NCI-H82 treated with DMSO at 0.1 percent for 48 hours (cell line): ENCODE measurements around the gene SUOX.
"Not testable (repeated sequence)": the region's sequence is repeated elsewhere in the genome, so short reads cannot be mapped to it uniquely, and the experiment has no call there.

Experiments
- DNase-seq: peaks from one replicate; lab custom pipeline; 2025; ENCODE audit not compliant: unreplicated experiment; lab: John Stamatoyannopoulos, UW

The SUOX gene

DNA sequence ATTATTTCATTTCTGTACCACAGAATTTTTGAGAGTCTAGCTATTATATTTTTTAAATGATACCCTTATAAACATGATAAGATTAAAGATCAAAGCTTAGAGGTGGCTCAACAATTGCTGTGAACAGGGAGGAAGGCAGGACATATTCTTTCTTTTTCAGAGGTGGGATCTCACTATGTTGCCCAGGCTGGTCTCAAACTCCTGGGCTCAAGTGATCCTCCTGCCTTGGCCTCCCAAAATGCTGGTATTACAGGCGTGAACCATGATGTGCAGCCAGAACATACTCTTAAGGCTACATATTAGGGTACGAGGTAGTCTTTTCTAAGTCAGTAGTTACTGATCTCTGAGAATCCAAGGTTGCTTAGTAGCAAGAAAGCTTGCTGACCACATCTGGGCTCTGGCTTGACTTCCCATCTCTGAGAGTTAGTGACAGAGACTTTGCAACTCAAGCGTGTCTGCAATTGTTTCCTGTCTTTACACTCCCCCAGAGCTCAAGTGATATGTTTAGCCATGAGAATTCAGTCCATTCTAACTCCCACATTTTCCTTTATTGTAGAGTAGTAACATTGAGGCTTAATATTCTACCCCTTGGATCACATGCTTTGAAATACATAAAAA, 14.6 kb upstream of the SUOX start:
- no peak for DNase-seq

DNA sequence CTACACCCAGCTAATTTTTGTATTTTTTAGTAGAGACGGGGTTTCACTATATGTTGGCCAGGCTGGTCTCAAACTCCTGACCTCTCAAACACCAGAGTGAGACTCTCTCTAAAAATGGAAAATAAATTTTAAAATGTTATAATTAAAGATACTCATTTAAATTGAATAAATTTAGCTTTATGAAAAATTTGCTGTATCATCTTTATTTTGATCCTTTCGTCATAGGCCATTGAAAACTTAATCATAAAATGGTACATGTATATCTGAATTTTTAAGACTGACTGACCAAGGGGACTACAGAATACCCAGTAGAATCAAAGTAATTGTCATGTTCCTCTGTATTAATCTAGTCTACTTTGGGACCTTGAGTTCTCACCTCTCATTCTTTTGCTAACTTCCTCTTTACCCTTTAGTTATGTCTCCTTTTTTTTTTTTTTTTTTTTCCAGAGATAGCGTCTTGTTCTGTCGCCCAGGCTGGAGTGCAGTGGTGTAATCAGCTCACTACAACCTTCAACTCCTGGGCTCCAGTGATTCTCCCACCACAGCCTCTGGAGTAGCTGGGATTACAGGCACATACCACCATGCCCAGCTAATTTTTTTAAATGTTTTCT, 13.7 kb upstream of the SUOX start:
- DNase-seq: no peak

DNA sequence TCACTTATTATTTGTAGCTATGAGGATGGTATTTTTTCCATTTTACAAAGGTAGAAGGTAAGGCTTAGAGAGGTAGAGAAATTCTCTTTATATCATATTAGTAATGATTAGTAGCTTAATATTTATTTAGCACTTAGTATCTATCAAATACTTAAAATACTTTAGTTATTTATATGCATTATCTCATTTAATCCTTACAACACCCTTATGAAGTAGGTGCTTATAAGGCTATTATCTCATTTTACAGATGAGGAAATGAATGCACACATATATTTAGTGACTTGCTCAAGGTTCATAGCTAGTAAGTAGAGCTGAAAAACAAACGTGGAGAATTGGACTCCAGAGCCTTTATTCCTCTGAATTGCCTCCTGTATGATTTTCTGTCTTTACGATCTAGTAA, 12.2 kb upstream of the SUOX start:
- DNase-seq: no peak

DNA sequence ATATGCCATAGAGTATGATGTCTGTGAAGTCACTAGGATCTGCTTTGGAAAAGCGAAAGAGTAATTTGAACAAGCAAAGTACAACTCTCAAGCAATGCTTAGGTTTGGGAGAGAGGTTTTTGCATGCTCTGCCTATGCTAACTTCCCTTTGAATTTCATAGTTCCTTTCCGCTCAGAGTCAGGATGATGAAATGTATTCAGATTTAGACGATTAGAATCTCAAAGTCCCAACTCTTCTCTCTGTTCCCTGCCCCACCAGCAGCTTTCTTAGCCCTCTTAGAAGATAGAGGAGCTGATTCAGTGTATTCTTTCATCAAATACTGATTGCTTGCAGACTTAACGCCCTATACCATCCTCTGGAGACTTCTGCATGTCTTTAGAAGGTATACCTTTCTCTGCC, 11.7 kb upstream of the SUOX start:
- no peak for DNase-seq

- not testable (repeated sequence) for DNase-seq
Observed at GRCh38 chr12:55985976-55986375, 11.1 kb upstream of the SUOX start.

DNA sequence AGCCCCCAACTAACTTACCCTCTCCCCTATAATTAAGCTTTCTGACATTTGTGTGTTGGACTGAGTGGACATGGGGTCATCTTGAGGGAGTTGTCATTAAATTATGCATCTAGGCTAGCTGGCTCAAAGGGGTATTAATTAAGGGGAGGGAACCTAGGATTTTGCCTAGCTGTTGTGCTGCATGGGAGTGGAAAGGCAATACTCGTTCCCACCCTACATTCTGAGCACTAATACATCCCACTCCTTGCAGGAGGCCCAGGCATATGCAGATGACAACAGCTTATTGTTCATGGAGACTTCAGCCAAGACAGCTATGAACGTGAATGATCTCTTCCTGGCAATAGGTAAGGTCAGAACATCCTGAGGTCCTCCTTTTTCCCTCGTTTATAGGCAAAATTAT, 6.0 kb upstream of the SUOX start:
- DNase-seq: no peak

DNA sequence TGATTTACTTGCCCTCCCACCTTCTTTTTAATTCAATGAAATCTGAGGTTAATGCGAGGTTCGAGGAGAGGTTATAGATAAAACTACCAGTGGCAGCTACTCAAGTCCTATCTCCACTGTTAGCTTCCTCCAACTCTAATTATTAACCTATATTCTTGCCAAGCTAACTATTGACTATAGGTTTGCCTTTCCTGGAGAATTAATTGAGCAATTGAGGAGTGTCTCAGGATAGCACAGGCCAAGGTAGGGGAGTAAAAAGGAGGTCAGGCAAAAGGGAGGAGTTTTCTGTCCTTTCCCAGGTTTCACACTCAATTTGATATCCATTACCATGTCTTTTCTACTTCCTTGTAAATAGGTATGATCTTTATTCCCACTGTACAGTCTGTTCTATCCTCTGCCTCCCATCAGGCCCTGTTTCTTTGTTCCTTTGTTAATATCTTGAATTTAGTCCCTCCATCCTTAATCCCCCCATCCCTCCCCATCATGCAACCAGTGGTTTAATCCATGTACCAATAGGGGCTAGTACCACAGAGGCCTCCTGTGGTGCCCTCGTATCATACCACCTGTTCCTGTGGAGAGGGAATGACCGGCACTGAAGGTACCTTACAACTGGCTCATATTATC, 3.7 kb upstream of the SUOX start:
- DNase-seq: no peak

DNA sequence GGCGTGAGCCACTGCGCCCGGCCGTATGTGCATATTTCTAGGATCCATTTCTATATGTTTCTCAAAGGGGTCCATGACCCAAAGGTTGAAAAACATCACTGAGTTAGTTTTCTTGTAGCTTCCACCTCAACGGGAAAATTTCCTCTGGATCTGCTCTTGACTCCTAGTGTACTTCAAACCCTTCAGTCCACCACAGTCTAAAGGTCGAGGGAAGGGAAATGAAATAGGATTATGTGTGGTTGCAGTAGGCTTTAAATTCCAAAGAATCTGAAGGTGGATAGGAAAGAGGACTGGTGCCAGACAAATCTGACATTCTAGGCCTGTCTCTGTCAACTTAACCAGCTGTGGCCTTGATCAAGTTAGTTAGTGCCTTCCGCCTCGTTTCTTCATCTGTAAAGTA, 1.7 kb upstream of the SUOX start:
- no peak for DNase-seq

DNA sequence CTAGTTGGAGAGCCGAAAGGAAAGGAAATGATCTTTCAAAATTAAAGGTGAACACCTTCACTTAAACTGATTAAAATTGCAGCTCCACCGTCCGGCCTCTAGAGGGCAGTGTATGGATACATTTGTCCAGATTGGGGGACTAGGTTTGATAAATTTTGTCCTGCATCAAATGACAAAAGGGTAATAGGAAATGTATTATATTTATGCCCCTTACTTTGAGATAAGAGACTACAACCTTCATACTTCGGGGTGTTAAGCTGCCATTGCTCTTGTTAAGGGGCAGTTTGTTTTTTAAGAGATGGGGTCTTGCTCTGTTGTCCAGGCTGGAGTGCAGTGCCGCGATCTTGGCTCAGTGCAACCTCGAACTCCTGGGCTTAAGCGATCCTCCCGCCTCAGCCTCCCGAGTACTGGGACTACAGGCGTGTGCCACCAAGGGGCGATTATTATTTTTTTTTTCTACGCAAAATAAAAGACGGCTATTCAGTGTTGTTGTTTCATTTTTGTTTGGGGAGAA, 818 bp upstream of the SUOX start:
- DNase-seq: peak; percentile 13

DNA sequence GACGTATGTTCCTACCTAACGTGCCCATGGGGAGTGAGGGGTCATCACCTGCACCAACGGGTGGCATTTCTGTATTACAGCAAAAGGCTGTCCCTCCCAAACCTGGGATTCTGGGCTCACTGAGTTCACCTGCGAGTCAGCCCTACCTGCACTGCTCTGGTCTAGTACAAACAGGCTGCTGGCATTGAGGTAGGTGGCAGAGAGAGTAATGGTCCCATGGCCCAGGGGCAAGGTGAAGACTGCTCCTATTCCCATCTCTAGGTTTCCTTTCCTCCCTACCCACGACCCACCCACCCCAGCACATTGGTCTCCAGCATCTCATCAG, 421 bp downstream of the SUOX start:
- no peak for DNase-seq

DNA sequence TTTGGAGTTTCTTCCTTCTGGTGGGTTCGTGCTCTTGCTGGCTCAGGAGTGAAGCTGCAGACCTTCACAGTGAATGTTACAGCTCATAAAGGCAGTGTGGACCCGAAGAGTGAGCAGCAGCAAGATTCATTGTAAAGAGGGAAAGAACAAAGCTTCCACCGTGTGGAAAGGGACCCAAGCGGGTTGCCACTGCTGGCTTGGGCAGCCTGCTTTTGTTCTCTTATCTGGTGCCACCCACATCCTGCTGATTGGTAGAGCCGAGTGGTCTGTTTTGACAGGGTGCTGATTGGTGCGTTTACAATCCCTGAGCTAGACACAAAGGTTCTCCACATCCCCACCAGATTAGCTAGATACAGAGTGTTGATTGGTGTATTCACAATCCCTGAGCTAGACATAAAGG, 2.4 kb downstream of the SUOX start:
- not testable (repeated sequence) for DNase-seq

GRCh38 chr12:55999999-56000540, 3.0 kb downstream of the SUOX start:
- DNase-seq: not testable (repeated sequence)

DNA sequence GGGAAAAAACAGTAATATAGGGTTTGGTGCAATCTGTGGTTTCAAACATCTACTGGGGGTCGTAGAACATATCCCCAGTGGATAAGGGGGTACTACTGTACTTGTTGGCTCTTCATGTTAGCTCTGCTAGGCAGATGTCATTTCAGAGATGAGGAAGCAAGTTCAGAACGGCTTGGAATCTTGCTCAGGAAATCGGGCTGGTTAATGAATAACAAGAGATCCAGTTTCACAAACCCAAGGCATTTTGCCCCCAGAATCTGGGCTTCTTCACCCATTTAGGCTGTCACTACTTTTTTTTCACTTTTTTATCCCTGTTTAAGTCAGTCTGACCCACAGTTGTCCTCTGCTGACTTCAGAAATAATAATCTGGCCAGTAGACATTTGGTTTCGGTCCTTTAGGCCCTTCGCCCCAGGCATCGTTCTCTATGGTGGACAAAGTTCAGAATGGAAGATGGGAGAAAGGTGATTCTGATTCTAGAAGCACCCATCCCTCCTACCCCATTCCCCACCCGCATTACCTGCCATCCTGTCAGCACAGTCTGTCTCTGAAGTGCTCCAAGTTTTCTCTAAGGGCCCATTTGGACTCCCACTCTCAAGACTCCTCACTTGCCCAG, 4.5 kb downstream of the SUOX start:
- DNase-seq: no peak

DNA sequence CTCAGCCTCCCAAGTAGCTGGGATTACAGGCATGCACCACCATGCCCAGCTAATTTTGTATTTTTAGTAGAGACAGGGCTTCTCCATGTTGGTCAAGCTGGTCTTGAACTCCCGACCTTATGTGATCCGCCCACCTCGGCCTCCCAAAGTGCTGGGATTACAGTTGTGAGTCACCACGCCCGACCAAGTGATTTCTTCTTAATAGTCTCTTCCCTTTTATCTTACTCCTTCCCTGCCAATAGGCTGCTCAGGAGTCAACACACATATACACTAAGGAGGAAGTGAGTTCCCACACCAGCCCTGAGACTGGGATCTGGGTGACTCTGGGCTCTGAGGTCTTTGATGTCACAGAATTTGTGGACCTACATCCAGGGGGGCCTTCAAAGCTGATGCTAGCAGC, 6.3 kb downstream of the SUOX start:
- not testable (repeated sequence) for DNase-seq

- DNase-seq: no peak
Observed at GRCh38 chr12:56004211-56004610, 7.1 kb downstream of the SUOX start.

- peak; percentile 37 for DNase-seq
Observed at GRCh38 chr12:56007564-56008559, 10.8 kb downstream of the SUOX start.

DNA sequence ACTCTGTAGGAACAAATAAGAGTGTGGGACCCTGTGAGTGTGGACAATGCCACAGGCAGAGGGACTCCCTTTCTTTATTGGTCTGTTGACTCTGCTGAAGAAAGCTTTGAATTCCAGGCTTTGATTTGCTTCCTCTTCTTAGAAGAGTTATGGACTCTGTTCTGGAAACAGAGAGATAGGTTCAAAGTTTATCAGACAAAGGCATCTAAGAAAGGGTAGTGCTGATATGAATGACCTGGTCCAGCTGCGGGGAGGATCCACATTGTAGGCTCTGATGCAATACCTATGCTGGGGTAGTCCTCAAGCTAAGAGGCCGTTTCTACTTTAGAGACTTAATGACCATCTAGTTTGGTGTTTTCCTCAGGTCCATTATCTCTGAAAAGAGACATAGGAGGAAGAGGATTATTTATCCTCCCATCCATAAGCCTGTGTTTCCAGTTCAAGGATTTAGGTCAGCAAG, 13.1 kb downstream of the SUOX start:
- no peak for DNase-seq

- no peak for DNase-seq
Observed at GRCh38 chr12:56011509-56012090, 14.5 kb downstream of the SUOX start.

DNA sequence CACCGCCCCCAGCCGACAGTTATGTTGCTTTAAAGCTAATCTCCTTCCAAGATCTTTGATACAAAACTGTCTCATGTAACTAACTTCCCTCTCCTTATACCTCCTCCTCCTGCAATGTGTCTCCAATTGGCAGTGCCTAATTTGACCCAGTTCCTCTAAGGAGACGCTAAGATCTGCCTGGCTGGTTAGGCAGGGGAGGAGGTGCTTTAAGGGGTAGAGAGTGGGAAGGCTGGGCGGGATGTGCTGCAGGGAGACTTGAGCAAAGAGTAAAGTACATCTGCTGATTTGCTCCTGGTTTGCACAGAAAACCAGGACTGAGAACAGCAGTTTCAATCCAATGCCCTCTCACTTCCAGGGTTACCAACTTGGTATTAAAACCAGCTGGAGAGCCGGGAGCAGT, 16.4 kb downstream of the SUOX start:
- no peak for DNase-seq

- DNase-seq: no peak
Observed at GRCh38 chr12:56014205-56014604, 17.1 kb downstream of the SUOX start.
